ENCODE results near the gene BICC1. TPM values are rescaled to one million over a fixed set of nuclear protein-coding genes. Genes with fewer than 3 reads are reported as not detected.

BICC1 gene
- total and polyA plus RNA-seq, 2 of the 8 experiments (the other 6 are each of a cell fraction or from before 2014, with no cell fraction given): 0.20 to 0.73 TPM

DNA sequence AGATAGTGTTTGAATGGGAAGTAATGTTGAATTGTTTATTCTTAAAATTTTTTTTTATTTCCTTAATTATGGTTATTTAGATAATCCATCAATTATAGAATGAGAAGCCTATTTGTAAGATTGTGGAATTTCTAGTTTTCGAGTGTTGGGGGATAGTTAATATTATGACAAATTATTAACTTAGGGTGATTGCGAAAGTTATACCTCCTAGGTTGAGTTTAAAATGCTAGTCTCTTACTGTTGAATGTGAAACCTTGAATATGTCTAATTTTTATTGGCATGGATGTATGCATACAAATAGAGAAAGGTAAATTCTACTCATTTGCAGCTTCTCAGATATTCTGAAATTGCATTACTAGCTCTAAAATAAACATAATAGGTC lies 43.2 kb downstream of the BICC1 start:
- H3K27me3 ChIP-seq (replicated peaks in 1 of 4; ENCODE audit: control insufficient read depth in 3 of 4, extremely low read depth in 1 of 4, insufficient read depth in 3 of 4, low read length in 3 of 4): no peaks in the 10 kb centered on the region
- H3K23ac ChIP-seq (ENCODE audit: insufficient read length): no peak overlapping the region
- 0 out of 4 replicates have a peak, but pooled peaks cover 0 to 5% of the 10 kb centered on the region in 2 experiments for H3K9me3 ChIP-seq (ENCODE audit: insufficient read depth in 2 of 2, low read depth in 1 of 2, low read length in 1 of 2)
- no peak overlapping the region for H3K14ac ChIP-seq (ENCODE audit: insufficient read length)
- no peak overlapping the region for H2BK120ac ChIP-seq (replicated peaks; ENCODE audit: low read depth, low read length)
- H3K36me3 ChIP-seq (ENCODE audit: control insufficient read depth in 2 of 4, insufficient read depth in 4 of 4, low read length in 3 of 4): no peaks in the 10 kb centered on the region
- no peak overlapping the region for H3K4ac ChIP-seq (replicated peaks; ENCODE audit: insufficient read length, low read depth, low read length)
- H2BK20ac ChIP-seq (ENCODE audit: low read length): no peak overlapping the region
- no peak overlapping the region for H2BK15ac ChIP-seq (ENCODE audit: low read length)
- no peaks in the 10 kb centered on the region for H3K4me1 ChIP-seq (replicated peaks in 1 of 4; ENCODE audit: control insufficient read depth in 3 of 4, insufficient read depth in 4 of 4, low read length in 3 of 4)
- no peak overlapping the region for H3K18ac ChIP-seq (ENCODE audit: extremely low read depth, low read length)
- H4K20me1 ChIP-seq (replicated peaks in 1 of 2; ENCODE audit: control insufficient read depth in 1 of 2, insufficient read depth in 2 of 2, low read length in 2 of 2): no peaks in the 10 kb centered on the region
- H2AFZ ChIP-seq (ENCODE audit: low read length): no peak overlapping the region
- no peaks in the 10 kb centered on the region for H3K79me2 ChIP-seq (ENCODE audit: control insufficient read depth in 1 of 2, insufficient read depth in 2 of 2, low read length in 2 of 2)
- no peak overlapping the region for H3K4me2 ChIP-seq (ENCODE audit: insufficient read depth in 1 of 2, low read depth in 2 of 2, low read length in 2 of 2)
- no peak overlapping the region for H3K9ac ChIP-seq (replicated peaks in 1 of 4; ENCODE audit: extremely low read depth in 1 of 4, low read depth in 3 of 4, low read length in 3 of 4)
- no peak overlapping the region for H2BK5ac ChIP-seq (ENCODE audit: low read depth, low read length)
- H3K4me3 ChIP-seq (ENCODE audit: extremely low read depth in 1 of 4, insufficient read depth in 2 of 4, low read depth in 3 of 4, low read length in 4 of 4): no peak overlapping the region
- H3K56ac ChIP-seq (replicated peaks; ENCODE audit: insufficient read length, low read depth, low read length): no peak overlapping the region
- no peaks in the 10 kb centered on the region; the same call in 1 of the 2 replicates for H3K23me2 ChIP-seq (ENCODE audit: low read depth, low read length)
- no peaks in the 10 kb centered on the region for H3K79me1 ChIP-seq (ENCODE audit: low read depth, low read length)
- H4K91ac ChIP-seq (replicated peaks; ENCODE audit: insufficient read length, low read length): no peak overlapping the region
- no peak for TF ChIP-seq HDAC2 (IDR thresholded peaks at IDR 0.05; ENCODE audit: borderline replicate concordance in 1 of 2, low read depth in 2 of 2, low read length in 2 of 2)
- TF ChIP-seq CTBP2 (IDR thresholded peaks at IDR 0.05; ENCODE audit: borderline replicate concordance, insufficient read depth, insufficient read length, low read length): no peak
- no peak for TF ChIP-seq FOSL1 (IDR thresholded peaks at IDR 0.05; ENCODE audit: insufficient read depth, low read depth, low read length)
- TF ChIP-seq, protein P1, sequence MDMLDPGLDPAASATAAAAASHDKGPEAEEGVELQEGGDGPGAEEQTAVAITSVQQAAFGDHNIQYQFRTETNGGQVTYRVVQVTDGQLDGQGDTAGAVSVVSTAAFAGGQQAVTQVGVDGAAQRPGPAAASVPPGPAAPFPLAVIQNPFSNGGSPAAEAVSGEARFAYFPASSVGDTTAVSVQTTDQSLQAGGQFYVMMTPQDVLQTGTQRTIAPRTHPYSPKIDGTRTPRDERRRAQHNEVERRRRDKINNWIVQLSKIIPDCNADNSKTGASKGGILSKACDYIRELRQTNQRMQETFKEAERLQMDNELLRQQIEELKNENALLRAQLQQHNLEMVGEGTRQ (IDR thresholded peaks at IDR 0.05; ENCODE audit: low read length): no peak
- TF ChIP-seq, protein P2, sequence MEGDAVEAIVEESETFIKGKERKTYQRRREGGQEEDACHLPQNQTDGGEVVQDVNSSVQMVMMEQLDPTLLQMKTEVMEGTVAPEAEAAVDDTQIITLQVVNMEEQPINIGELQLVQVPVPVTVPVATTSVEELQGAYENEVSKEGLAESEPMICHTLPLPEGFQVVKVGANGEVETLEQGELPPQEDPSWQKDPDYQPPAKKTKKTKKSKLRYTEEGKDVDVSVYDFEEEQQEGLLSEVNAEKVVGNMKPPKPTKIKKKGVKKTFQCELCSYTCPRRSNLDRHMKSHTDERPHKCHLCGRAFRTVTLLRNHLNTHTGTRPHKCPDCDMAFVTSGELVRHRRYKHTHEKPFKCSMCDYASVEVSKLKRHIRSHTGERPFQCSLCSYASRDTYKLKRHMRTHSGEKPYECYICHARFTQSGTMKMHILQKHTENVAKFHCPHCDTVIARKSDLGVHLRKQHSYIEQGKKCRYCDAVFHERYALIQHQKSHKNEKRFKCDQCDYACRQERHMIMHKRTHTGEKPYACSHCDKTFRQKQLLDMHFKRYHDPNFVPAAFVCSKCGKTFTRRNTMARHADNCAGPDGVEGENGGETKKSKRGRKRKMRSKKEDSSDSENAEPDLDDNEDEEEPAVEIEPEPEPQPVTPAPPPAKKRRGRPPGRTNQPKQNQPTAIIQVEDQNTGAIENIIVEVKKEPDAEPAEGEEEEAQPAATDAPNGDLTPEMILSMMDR (IDR thresholded peaks at IDR 0.05; ENCODE audit: control extremely low read depth in 1 of 3, insufficient read depth in 1 of 3, low read depth in 1 of 3, low read length in 3 of 3): no peak
- TF ChIP-seq CHD1 (IDR thresholded peaks at IDR 0.05; ENCODE audit: low read depth, low read length): no peak
- no peak for TF ChIP-seq TAF1 (IDR thresholded peaks at IDR 0.05; ENCODE audit: low read depth, low read length)
- TF ChIP-seq, protein P3, sequence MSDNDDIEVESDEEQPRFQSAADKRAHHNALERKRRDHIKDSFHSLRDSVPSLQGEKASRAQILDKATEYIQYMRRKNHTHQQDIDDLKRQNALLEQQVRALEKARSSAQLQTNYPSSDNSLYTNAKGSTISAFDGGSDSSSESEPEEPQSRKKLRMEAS (IDR thresholded peaks at IDR 0.05): no peak
- no peak for TF ChIP-seq CREB1 (IDR thresholded peaks at IDR 0.05)
- no peak for TF ChIP-seq CEBPB (IDR thresholded peaks at IDR 0.05; ENCODE audit: low read depth, low read length)
- ChIA-PET CTCF (ENCODE audit: partially characterized antibody) (no interaction called here), POLR2A (ENCODE audit: partially characterized antibody) (no interaction called here)
- no peak overlapping the region for H2AK5ac ChIP-seq (ENCODE audit: low read depth, low read length)
- WGBS, 2 experiments (ENCODE audit: extremely low coverage in 1 of 2, insufficient coverage in 1 of 2, insufficient read length in 1 of 2, insufficient replicate concordance in 2 of 2, low coverage in 1 of 2, low lambda C conversion rate in 2 of 2, missing lambda C conversion rate in 1 of 2): 94% methylated on average over 2 of the region's 2 CpGs; no CpG with 5 or more reads in 1 of the 2 experiments
- FAIRE-seq: no peak
- no peak for DNase-seq (ENCODE audit: low read depth in 1 of 2, low spot score in 2 of 2)
- no peak overlapping the region for H4K5ac ChIP-seq (ENCODE audit: insufficient read length, low read depth, low read length)
- no peak overlapping the region for H2BK12ac ChIP-seq (ENCODE audit: low read depth, low read length)
- H4K8ac ChIP-seq (ENCODE audit: extremely low read depth, insufficient read depth, low read length): no peak overlapping the region
- no peak overlapping the region for H3K27ac ChIP-seq (ENCODE audit: low read depth, low read length)
